Ovary (tissue), 9 donors: Measurements from ENCODE around the gene ADCY6. TPM values are rescaled to one million over a fixed set of nuclear protein-coding genes. Genes with fewer than 3 reads are reported as not detected.

ENCODE experiments used
- DNase-seq, 5 donors: peaks; one replicate each; pipeline ENCODE4 v3.0.0-alpha.2; 2019 to 2020
- H3K27ac ChIP-seq, 2 donors: fragments of 200-600 bp; one replicate each; pipeline versions ENCODE4 v1.5.1 to v1.8.0; 2019 to 2022
- H3K27me3 ChIP-seq: fragments of 200-600 bp; one replicate; pipeline ENCODE4 v1.8.0; 2022
- H3K36me3 ChIP-seq: fragments of 200-600 bp; sonication (generic); one replicate; pipeline ENCODE4 v1.5.1; 2019
- H3K4me1 ChIP-seq: one replicate; pipeline ENCODE4 v1.8.1; 2013; ENCODE audit warnings: mild to moderate bottlenecking, moderate library complexity; ENCODE audit not compliant: insufficient read depth
- H3K4me3 ChIP-seq: fragments of 200-600 bp; sonication (generic); one replicate; pipeline ENCODE4 v1.5.1; 2017
- H3K9me3 ChIP-seq, 2 donors: fragments of 200-600 bp in 1 of 2; sonication (generic) in 1 of 2; one replicate each; pipeline versions ENCODE4 v1.5.1 to v1.8.1; 2013 to 2019; ENCODE audit warnings: mild to moderate bottlenecking in 1 of 2, moderate library complexity in 1 of 2
- CTCF ChIP-seq, 3 donors: fragments of 450-650 bp in 2 of 3; fragments of 200-600 bp in 1 of 3; IDR thresholded peaks; one replicate each; pipeline versions ENCODE4 v1.5.1 to v1.8.0; 2016 to 2022; ENCODE audit warnings: antibody characterized with exemption in 3 of 3, mild to moderate bottlenecking in 1 of 3
- EP300 ChIP-seq: sonication (generic); formaldehyde crosslinking; IDR thresholded peaks from one replicate; pipeline ENCODE4 v1.6.1; 2017; ENCODE audit warnings: antibody characterized with exemption
- POLR2A ChIP-seq: fragments of 450-650 bp; IDR thresholded peaks from one replicate; pipeline ENCODE4 v1.6.1; 2017; ENCODE audit warnings: antibody characterized with exemption, mild to moderate bottlenecking, moderate library complexity
- WGBS, 3 donors: extraction: QIAGEN DNeasy Blood & Tissue Kit in 1 of 3; methylation state at CpG; one replicate each; pipeline versions ENCODE4 v1.1.5 to v1.1.7; 2013 to 2017; 5-methylcytosine and 5-hydroxymethylcytosine counted together
- intact Hi-C, 4 donors: fragments of 100-400 bp; cut with DNase I; formaldehyde crosslinking; loops; one replicate each; pipeline versions ENCODE4 v1.11.0 to v1.15.1; 2022 to 2023
- polyA plus RNA-seq, 2 donors: library from polyadenylated mRNA; stranded (reverse); fragments of 200-250 nt in 1 of 2; fragments of 350-450 nt in 1 of 2; fragmentation: Illumina TruSeq in 1 of 2; extraction: RNeasy Lipid Tissue Mini Kit (QIAGEN cat#74804) in 1 of 2; gene quantifications; one replicate each; pipeline ENCODE4 v1.2.3, GENCODE V29; 2013 to 2014
- total RNA-seq, 7 donors: library from RNA; depleted of rRNA in 2 of 7; stranded (reverse); fragments of >200 nt in 2 of 7; fragmentation: NEBNext Ultra II Directional in 3 of 7; extraction: Animal tissue kit (Norgen Biotek cat#: 25700) in 3 of 7; gene quantifications; one replicate each; pipeline versions ENCODE4 v1.1.0 to v1.2.4, GENCODE V29; 2016 to 2023
- donor health status: DM: no; HTN: no; CAD: no; lungs with moderate emphysema.
- donor health status: DM: no; HTN: no; CAD: no.
- donor health status: Bipolar disorder and iron deficiency.
- donor health status: DM: yes; HTN: yes; CAD: no.
- donor health status: DM: no; HTN: no; CAD: no.
- donor health status: DM: yes; HTN: yes; CAD: no.

The ADCY6 gene
- total and polyA plus RNA-seq, 9 donors, result 14.8 to 83.3 (median 40.6) TPM

- Histone ChIP-seq H3K27ac (no peak overlapping the region), H3K4me1 (peaks cover 7% of the 10 kb centered on the region), H3K36me3 (no peaks in the 10 kb centered on the region), H3K4me3 (no peak overlapping the region), H3K27me3 (no peaks in the 10 kb centered on the region), H3K9me3 (no peaks in the 10 kb centered on the region)
- no peak for TF ChIP-seq CTCF (IDR thresholded peaks at IDR 0.05)
- no peak for TF ChIP-seq POLR2A
- no peak for TF ChIP-seq EP300
- 55 to 84% (median 70%) methylated on average over 2 of the region's 2 CpGs for WGBS, 3 donors
- DNase-seq, result no peak
- intact Hi-C loops, result no loop called here
These were observed 33.8 kb upstream of the ADCY6 start for GRCh38 chr12:48822711-48823110.

- no peaks in the 10 kb centered on the region for H3K36me3 ChIP-seq
- no peak for DNase-seq
- 90 to 93% (median 90%) methylated on average over 5 of the region's 5 CpGs for WGBS, 3 donors
These were observed 33.2 kb upstream of the ADCY6 start for GRCh38 chr12:48822139-48822538.

GRCh38 chr12:48819986-48820725 is 31.3 kb upstream of the ADCY6 start:
- peak in 2 of 5 donors; percentile 33 to 64 for DNase-seq
- intact Hi-C loops, result no loop called here
- TF ChIP-seq CTCF (IDR thresholded peaks at IDR 0.05) (no peak), EP300 (no peak), POLR2A (no peak)
- Histone ChIP-seq H3K4me3 (no peak overlapping the region), H3K36me3 (no peaks in the 10 kb centered on the region), H3K4me1 (peaks cover 12% of the 10 kb centered on the region), H3K27ac (no peak overlapping the region), H3K9me3 (no peaks in the 10 kb centered on the region), H3K27me3 (no peaks in the 10 kb centered on the region)
- 53 to 59% (median 58%) methylated on average over 5 of the region's 5 CpGs for WGBS, 3 donors

More at GRCh38 chr12:48822139-48822538, 33.2 kb upstream of the ADCY6 start:
- no peaks in the 10 kb centered on the region for H3K27me3 ChIP-seq
- no peak overlapping the region for H3K27ac ChIP-seq
- no peaks in the 10 kb centered on the region for H3K9me3 ChIP-seq
- TF ChIP-seq CTCF (IDR thresholded peaks at IDR 0.05) (no peak), EP300 (no peak), POLR2A (no peak)
- H3K4me1 ChIP-seq, result peaks cover 7% of the 10 kb centered on the region
- intact Hi-C loops, result no loop called here
- no peak overlapping the region for H3K4me3 ChIP-seq

- Histone ChIP-seq H3K9me3 (no peaks in the 10 kb centered on the region), H3K36me3 (no peaks in the 10 kb centered on the region), H3K4me1 (peaks cover 12% of the 10 kb centered on the region), H3K4me3 (peak overlapping the region; percentile 75), H3K27ac (peak overlapping the region; percentile 18 to 95), H3K27me3 (no peaks in the 10 kb centered on the region)
- 15 to 34% (median 32%) methylated on average over 18 to 37 of the region's 37 CpGs for WGBS, 3 donors
- intact Hi-C loops, result no loop called here
- TF ChIP-seq EP300, result no peak
- peak in 1 of 3 donors; percentile 30 for TF ChIP-seq CTCF (IDR thresholded peaks at IDR 0.05)
- TF ChIP-seq POLR2A, result no peak
- DNase-seq, result peak in 3 of 5 donors; percentile 49 to 66 (median 61)
These were observed 30.1 kb upstream of the ADCY6 start for GRCh38 chr12:48818831-48819590.
